ENCODE measurements around the gene ALG12.

ALG12 gene

GRCh38 chr22:49887064-49887451 is 31.2 kb downstream of the ALG12 start:
- no peak for DNase-seq (ENCODE audit: extremely low read depth, low read depth)
- TF ChIP-seq CTCF (IDR thresholded peaks at IDR 0.05; ENCODE audit: low read depth, low read length), result no peak

GRCh38 chr22:49886346-49887063 is 31.7 kb downstream of the ALG12 start:
- TF ChIP-seq CTCF (IDR thresholded peaks at IDR 0.05; ENCODE audit: low read depth, low read length), result no peak
- no peak for DNase-seq (ENCODE audit: extremely low read depth, low read depth)

- TF ChIP-seq CTCF (IDR thresholded peaks at IDR 0.05; ENCODE audit: low read depth, low read length), result no peak
- DNase-seq (ENCODE audit: extremely low read depth, low read depth), result no peak
These were observed 32.4 kb downstream of the ALG12 start for GRCh38 chr22:49885881-49886280.

- DNase-seq (ENCODE audit: extremely low read depth, low read depth), result no peak
- TF ChIP-seq CTCF (IDR thresholded peaks at IDR 0.05; ENCODE audit: low read depth, low read length), result no peak
These were observed 33.0 kb downstream of the ALG12 start for GRCh38 chr22:49885281-49885680.

GRCh38 chr22:49884503-49885260 is 33.6 kb downstream of the ALG12 start:
- no peak for DNase-seq (ENCODE audit: extremely low read depth, low read depth)
- no peak for TF ChIP-seq CTCF (IDR thresholded peaks at IDR 0.05; ENCODE audit: low read depth, low read length)

GRCh38 chr22:49884075-49884474 is 34.2 kb downstream of the ALG12 start:
- no peak for TF ChIP-seq CTCF (IDR thresholded peaks at IDR 0.05; ENCODE audit: low read depth, low read length)
- DNase-seq (ENCODE audit: extremely low read depth, low read depth), result no peak

- TF ChIP-seq CTCF (IDR thresholded peaks at IDR 0.05; ENCODE audit: low read depth, low read length), result no peak
- no peak for DNase-seq (ENCODE audit: extremely low read depth, low read depth)
These were observed 35.0 kb downstream of the ALG12 start for GRCh38 chr22:49883294-49883640.

Data from AG09319 (cell line).